AG09309 (cell line): ENCODE data around the gene VSIG2.
A peak's percentile ranks its signal among the peaks of the same experiment; 100 is the strongest.

Experiments used
- DNase-seq: peaks from one replicate; pipeline ENCODE4 v3.0.0-alpha.2; 2010; ENCODE audit warnings: low read depth
- H3K4me3 ChIP-seq: 2 replicates; pipeline ENCODE4 v1.5.1; 2011; ENCODE audit warnings: mild to moderate bottlenecking, low read depth, low read length, moderate library complexity; ENCODE audit not compliant: control insufficient read depth
- CTCF ChIP-seq: IDR thresholded peaks from 2 replicates; pipeline ENCODE4 v1.5.1; 2011; ENCODE audit warnings: mild to moderate bottlenecking, low read depth, low read length, inconsistent platforms; ENCODE audit not compliant: insufficient read depth, control insufficient read depth; ENCODE audit errors: missing control alignments

Gene VSIG2

GRCh38 chr11:124748100-124748418 lies 4.0 kb downstream of the VSIG2 start:
- no peak for TF ChIP-seq CTCF
- no peak for DNase-seq
- no peak overlapping the region for H3K4me3 ChIP-seq

- no peak for TF ChIP-seq CTCF
- DNase-seq = no peak
Measured at GRCh38 chr11:124747406-124748099, 4.5 kb downstream of the VSIG2 start.

GRCh38 chr11:124746621-124747243 lies 5.3 kb downstream of the VSIG2 start:
- H3K4me3 ChIP-seq = peak overlapping the region; percentile 46
- TF ChIP-seq CTCF = peak; percentile 67
- DNase-seq = no peak

More at GRCh38 chr11:124747406-124748099, 4.5 kb downstream of the VSIG2 start:
- no peak overlapping the region for H3K4me3 ChIP-seq

- TF ChIP-seq CTCF = no peak
- no peak for DNase-seq
- H3K4me3 ChIP-seq = peak overlapping the region; percentile 46
Measured at GRCh38 chr11:124745835-124746620, 6.0 kb downstream of the VSIG2 start.

- DNase-seq = no peak
- peak overlapping the region; percentile 46; the same call in 1 of the 2 replicates for H3K4me3 ChIP-seq
- no peak for TF ChIP-seq CTCF
Measured at GRCh38 chr11:124745270-124745834, 6.7 kb downstream of the VSIG2 start.

GRCh38 chr11:124743050-124743449 lies 9.0 kb downstream of the VSIG2 start:
- DNase-seq = no peak
- no peak for TF ChIP-seq CTCF
- no peak overlapping the region for H3K4me3 ChIP-seq
